ENCODE data around the gene SOS1.
A peak's percentile ranks its signal among the peaks of the same experiment; 100 is the strongest.

The SOS1 gene

GRCh38 chr2:39015424-39015823 lies 105.4 kb downstream of the SOS1 start:
- in situ Hi-C loops (cut with HindIII; ENCODE audit: low sequenced_read_pairs): no loop called here
- no peak overlapping the region for H3K4me3 ChIP-seq (ENCODE audit: low read depth, low read length)
- no peak for DNase-seq (ENCODE audit: low read depth)
- no peak for TF ChIP-seq CTCF (IDR thresholded peaks at IDR 0.05; ENCODE audit: low read depth, low read length, missing control alignments)

- TF ChIP-seq CTCF (IDR thresholded peaks at IDR 0.05; ENCODE audit: low read depth, low read length, missing control alignments): no peak
- no peak for DNase-seq (ENCODE audit: low read depth)
- no peak overlapping the region for H3K4me3 ChIP-seq (ENCODE audit: low read depth, low read length)
- in situ Hi-C loops (cut with HindIII; ENCODE audit: low sequenced_read_pairs): no loop called here
These were observed 107.0 kb downstream of the SOS1 start for GRCh38 chr2:39013871-39014270.

GRCh38 chr2:39008665-39009064 lies 112.2 kb downstream of the SOS1 start:
- no peak for TF ChIP-seq CTCF (IDR thresholded peaks at IDR 0.05; ENCODE audit: low read depth, low read length, missing control alignments)
- no peak overlapping the region for H3K4me3 ChIP-seq (ENCODE audit: low read depth, low read length)
- in situ Hi-C loops (cut with HindIII; ENCODE audit: low sequenced_read_pairs): no loop called here
- no peak for DNase-seq (ENCODE audit: low read depth)

GRCh38 chr2:39007875-39008504 lies 112.9 kb downstream of the SOS1 start:
- TF ChIP-seq CTCF (IDR thresholded peaks at IDR 0.05; ENCODE audit: low read depth, low read length, missing control alignments): no peak
- no peak overlapping the region for H3K4me3 ChIP-seq (ENCODE audit: low read depth, low read length)
- in situ Hi-C loops (cut with HindIII; ENCODE audit: low sequenced_read_pairs): no loop called here
- no peak for DNase-seq (ENCODE audit: low read depth)

- DNase-seq (ENCODE audit: low read depth): no peak
- TF ChIP-seq CTCF (IDR thresholded peaks at IDR 0.05; ENCODE audit: low read depth, low read length, missing control alignments): no peak
- in situ Hi-C loops (cut with HindIII; ENCODE audit: low sequenced_read_pairs): no loop called here
- no peak overlapping the region for H3K4me3 ChIP-seq (ENCODE audit: low read depth, low read length)
These were observed 120.3 kb downstream of the SOS1 start for GRCh38 chr2:39000552-39000951.

- peak; percentile 81 for DNase-seq (ENCODE audit: low read depth)
- TF ChIP-seq CTCF (IDR thresholded peaks at IDR 0.05; ENCODE audit: low read depth, low read length, missing control alignments): no peak
- in situ Hi-C loops (cut with HindIII; ENCODE audit: low sequenced_read_pairs): no loop called here
- no peak overlapping the region for H3K4me3 ChIP-seq (ENCODE audit: low read depth, low read length)
These were observed 123.1 kb downstream of the SOS1 start for GRCh38 chr2:38997781-38998180.

All from astrocyte of the cerebellum (primary cell).